ENCODE measurements around the gene MELTF.

The MELTF gene

DNA sequence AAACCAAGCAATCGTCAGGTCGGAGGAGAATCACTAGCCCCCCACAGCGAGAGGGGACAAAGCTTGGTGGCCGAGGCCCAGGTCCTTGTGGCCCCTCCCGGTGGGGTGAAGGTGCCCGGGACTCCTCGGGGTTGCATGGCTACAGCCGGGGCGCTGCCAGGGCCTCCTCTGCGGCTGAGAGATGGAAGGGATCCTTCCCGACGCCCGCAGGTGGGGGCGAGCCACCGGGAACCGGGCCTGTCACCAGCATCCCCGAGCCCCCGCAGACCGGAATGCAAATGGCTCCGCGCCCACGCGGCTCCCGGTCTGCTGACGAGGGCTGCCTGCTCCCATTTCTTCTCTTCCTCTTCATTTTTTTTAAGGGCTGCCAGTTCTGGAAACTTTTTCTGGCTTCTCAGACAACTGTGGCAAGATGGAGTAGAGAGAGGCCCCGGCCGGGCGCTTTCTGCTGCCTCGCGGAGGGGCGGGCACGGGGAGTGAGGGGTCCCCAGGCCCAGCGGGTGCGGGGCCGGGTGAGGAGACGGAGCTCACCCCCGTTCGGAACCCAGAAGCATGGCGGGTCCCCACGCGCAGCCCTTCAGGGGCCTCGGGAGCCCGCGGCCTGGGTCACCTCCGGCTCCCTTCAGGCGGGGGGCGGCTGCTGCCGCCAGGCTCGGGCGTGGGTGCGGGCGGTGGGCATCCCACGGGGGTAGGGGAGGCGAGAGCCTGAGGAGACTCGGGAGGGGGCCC is 27.5 kb downstream of the MELTF start:
- peak overlapping the region; percentile 75 for H3K27ac ChIP-seq
- no peak for DNase-seq (ENCODE audit: low read depth, low spot score)
- no peak overlapping the region for H3K4me3 ChIP-seq
- TF ChIP-seq FOXP2 (optimal IDR thresholded peaks at IDR 0.05; ENCODE audit: control extremely low read depth, extremely low read length, insufficient read depth), result no peak
- TF ChIP-seq POLR2AphosphoS5 (IDR thresholded peaks at IDR 0.05; ENCODE audit: borderline replicate concordance, low read depth, low read length), result no peak
- no peak for TF ChIP-seq EZH2 (IDR thresholded peaks at IDR 0.05)
- H3K36me3 ChIP-seq (ENCODE audit: insufficient read depth, low read length), result no peaks in the 10 kb centered on the region
- no peak overlapping the region for H3K9ac ChIP-seq (ENCODE audit: insufficient read length)
- H3K9me3 ChIP-seq (ENCODE audit: low read depth, low read length), result no peaks in the 10 kb centered on the region

DNA sequence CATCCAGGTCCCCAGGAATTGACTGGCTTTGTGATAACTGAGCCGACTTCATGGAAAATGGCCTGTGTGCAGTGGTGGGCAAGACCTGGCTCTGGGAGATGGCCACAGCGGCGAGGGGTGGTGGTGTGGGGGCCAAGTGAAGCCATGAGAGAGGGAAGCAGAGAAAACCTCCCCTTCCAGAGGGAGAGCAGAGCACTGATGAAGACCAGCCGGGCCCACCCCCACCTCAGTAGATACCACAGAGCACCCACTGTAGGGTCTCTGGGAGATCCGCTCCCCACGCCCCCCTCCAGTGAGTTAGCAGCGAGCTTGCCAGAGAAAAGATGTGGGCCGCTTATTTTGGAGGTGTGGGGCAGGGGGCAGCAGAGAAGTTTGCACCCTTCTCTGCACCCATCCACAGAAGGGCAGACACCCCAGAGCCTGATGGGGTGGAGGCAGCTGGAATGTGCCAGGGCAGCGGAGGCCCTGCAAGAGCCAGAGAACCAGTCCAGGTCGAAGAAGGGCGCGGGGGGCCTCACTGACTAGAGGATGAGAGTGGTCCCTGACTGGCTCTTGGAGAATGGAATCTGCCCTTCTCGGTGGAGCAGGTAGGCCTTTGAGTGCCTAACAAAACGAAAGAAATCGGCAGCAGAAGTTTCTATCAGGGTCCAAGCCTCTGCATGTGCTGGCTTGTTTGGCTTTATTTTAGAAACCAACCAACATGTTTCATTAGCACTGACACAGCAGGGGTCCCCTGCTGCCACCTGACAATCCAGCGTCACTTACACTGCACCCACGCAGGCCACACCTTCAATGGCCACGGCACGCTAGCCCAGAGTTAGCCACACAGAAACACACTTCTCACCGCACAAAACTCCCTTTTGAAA is 28.3 kb downstream of the MELTF start:
- Histone ChIP-seq H3K9ac (ENCODE audit: insufficient read length) (no peak overlapping the region), H3K4me3 (no peak overlapping the region), H3K36me3 (ENCODE audit: insufficient read depth, low read length) (no peaks in the 10 kb centered on the region), H3K9me3 (ENCODE audit: low read depth, low read length) (no peaks in the 10 kb centered on the region), H3K27ac (peak overlapping the region; percentile 75)
- no peak for DNase-seq (ENCODE audit: low read depth, low spot score)
- no peak for TF ChIP-seq POLR2AphosphoS5 (IDR thresholded peaks at IDR 0.05; ENCODE audit: borderline replicate concordance, low read depth, low read length)
- TF ChIP-seq EZH2 (IDR thresholded peaks at IDR 0.05), result no peak
- no peak for TF ChIP-seq FOXP2 (optimal IDR thresholded peaks at IDR 0.05; ENCODE audit: control extremely low read depth, extremely low read length, insufficient read depth)

DNA sequence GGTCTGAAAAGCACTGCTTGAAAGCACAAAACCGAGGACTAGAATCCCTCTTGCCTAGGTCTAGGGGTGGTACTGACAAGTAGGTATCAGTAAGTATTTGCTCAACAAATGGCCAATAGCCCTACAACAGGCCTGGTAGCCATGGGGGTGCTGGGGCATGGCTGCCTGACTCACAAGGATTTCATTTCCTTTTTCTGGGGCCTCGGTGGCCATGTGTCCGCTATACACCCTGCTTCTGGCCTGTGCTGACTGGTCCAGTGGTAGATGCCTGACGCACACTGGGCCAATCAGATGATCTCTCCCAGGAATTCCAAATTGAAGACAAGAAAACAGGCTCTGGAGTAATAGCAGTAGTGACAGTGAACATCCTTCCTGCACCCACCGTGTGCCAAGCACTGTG is 29.4 kb downstream of the MELTF start:
- no peaks in the 10 kb centered on the region for H3K9me3 ChIP-seq (ENCODE audit: low read depth, low read length)
- TF ChIP-seq EZH2 (IDR thresholded peaks at IDR 0.05), result no peak
- no peak for TF ChIP-seq FOXP2 (optimal IDR thresholded peaks at IDR 0.05; ENCODE audit: control extremely low read depth, extremely low read length, insufficient read depth)
- TF ChIP-seq POLR2AphosphoS5 (IDR thresholded peaks at IDR 0.05; ENCODE audit: borderline replicate concordance, low read depth, low read length), result no peak
- H3K36me3 ChIP-seq (ENCODE audit: insufficient read depth, low read length), result no peaks in the 10 kb centered on the region
- DNase-seq (ENCODE audit: low read depth, low spot score), result no peak
- H3K9ac ChIP-seq (ENCODE audit: insufficient read length), result no peak overlapping the region
- no peak overlapping the region for H3K27ac ChIP-seq
- no peak overlapping the region for H3K4me3 ChIP-seq

DNA sequence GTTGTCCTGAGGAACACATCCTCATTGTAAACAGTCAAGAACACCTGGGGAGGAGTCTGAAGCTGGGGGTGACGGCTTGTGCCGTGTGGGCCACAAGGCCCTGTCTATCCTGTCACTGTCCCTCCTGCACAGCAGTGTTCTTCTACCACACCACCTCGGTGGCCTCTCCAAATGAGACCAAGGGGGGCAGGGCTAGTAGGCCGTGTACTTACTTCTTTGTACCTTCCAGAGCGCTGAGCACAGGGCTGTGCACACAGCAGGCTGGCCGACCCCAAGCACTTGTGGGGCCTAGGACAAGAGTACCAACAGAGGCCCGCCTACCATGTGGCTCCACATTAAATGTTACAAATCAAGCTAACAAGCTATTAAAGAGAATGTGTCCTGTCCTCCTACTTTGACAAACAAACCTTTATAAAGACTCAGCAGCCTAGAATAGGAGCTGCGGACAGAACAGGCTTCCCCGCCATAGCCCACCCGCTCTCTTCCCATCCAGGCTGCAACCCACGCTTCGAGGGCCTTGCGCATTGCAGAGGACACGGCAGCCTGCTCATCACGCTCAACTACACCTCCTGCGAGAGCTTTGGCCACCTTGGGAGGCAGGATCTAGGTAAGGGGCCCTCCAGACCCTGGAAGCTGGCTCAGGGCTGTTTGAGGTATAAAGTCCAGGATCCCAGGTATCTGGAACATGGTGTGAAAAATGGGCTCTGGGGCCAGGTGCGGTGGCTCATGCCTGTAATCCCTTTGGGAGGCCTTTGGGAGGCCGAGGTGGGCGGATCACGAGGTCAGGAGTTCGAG is 30.5 kb downstream of the MELTF start:
- no peak overlapping the region for H3K4me3 ChIP-seq
- H3K27ac ChIP-seq, result no peak overlapping the region
- no peak for DNase-seq (ENCODE audit: low read depth, low spot score)
- H3K9ac ChIP-seq (ENCODE audit: insufficient read length), result no peak overlapping the region
- TF ChIP-seq EZH2 (IDR thresholded peaks at IDR 0.05) (no peak), POLR2AphosphoS5 (IDR thresholded peaks at IDR 0.05; ENCODE audit: borderline replicate concordance, low read depth, low read length) (no peak), FOXP2 (optimal IDR thresholded peaks at IDR 0.05; ENCODE audit: control extremely low read depth, extremely low read length, insufficient read depth) (no peak)
- no peaks in the 10 kb centered on the region for H3K36me3 ChIP-seq (ENCODE audit: insufficient read depth, low read length)
- H3K9me3 ChIP-seq (ENCODE audit: low read depth, low read length), result no peaks in the 10 kb centered on the region

DNA sequence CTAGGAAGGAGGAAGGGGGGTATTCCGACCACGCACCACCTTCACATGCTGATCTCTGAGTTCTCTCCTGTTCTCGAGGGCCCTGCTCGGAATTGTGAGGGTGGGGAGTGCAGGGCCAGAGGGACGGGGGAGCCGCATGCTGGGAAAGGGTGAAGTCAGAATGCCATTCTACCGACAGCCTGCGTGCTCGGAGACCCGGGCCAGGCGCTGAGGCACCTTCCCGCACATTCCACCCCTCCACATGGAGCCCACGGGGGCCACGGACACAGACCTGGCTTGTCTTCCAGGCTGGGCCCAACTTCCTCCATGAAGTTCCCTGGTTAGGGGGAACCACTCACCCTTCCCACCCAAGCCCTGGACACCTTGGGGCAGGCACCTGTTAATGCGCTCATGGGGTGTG is 32.3 kb downstream of the MELTF start:
- DNase-seq (ENCODE audit: low read depth, low spot score), result no peak
- H3K9me3 ChIP-seq (ENCODE audit: low read depth, low read length), result no peaks in the 10 kb centered on the region
- no peaks in the 10 kb centered on the region for H3K36me3 ChIP-seq (ENCODE audit: insufficient read depth, low read length)
- no peak overlapping the region for H3K27ac ChIP-seq
- no peak overlapping the region for H3K9ac ChIP-seq (ENCODE audit: insufficient read length)
- no peak for TF ChIP-seq EZH2 (IDR thresholded peaks at IDR 0.05)
- H3K4me3 ChIP-seq, result no peak overlapping the region

DNA sequence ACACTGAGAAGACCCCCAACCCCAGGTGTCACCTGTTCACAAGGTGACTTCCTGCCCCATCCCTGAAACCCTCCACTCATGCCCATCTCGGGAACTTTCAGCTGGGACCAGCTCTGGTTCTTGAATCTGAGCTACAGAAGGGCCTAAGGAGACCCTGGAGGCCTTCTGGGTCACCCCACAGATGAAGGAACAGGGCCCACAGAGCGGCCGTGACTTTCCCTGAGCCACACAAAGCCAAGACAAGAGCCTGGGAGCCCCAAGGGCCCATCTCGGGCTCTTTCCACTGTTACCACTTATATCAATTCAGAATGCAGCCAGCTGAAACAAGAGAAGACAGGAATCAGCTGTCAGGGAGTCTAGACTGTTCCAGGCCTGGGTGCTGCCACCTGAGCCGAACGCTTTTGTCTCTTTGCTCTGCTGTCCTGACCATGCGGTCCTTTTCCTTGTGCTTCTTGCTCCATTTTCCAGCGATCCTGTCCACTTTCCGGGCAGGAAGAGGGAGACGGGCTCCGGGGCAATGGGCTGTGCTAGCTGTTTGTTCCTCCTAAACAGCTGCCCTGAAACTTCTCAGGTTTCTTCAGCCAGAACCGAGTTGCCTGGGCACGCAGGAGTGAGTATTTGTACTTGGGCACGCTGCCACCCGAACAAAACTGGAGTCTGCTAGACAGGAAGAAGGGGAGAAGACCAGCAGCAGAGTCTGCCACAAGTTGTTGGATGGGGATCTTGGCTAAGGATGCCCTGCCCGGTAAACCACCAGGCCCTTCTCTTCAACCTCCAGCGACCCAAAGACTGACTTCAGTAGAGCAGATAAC is 33.0 kb downstream of the MELTF start:
- TF ChIP-seq EZH2 (IDR thresholded peaks at IDR 0.05), result no peak
- TF ChIP-seq POLR2AphosphoS5 (IDR thresholded peaks at IDR 0.05; ENCODE audit: borderline replicate concordance, low read depth, low read length), result no peak
- TF ChIP-seq FOXP2 (optimal IDR thresholded peaks at IDR 0.05; ENCODE audit: control extremely low read depth, extremely low read length, insufficient read depth), result no peak
- H3K27ac ChIP-seq, result no peak overlapping the region
- no peaks in the 10 kb centered on the region for H3K9me3 ChIP-seq (ENCODE audit: low read depth, low read length)
- H3K9ac ChIP-seq (ENCODE audit: insufficient read length), result no peak overlapping the region
- H3K36me3 ChIP-seq (ENCODE audit: insufficient read depth, low read length), result no peaks in the 10 kb centered on the region
- DNase-seq (ENCODE audit: low read depth, low spot score), result no peak
- no peak overlapping the region for H3K4me3 ChIP-seq

DNA sequence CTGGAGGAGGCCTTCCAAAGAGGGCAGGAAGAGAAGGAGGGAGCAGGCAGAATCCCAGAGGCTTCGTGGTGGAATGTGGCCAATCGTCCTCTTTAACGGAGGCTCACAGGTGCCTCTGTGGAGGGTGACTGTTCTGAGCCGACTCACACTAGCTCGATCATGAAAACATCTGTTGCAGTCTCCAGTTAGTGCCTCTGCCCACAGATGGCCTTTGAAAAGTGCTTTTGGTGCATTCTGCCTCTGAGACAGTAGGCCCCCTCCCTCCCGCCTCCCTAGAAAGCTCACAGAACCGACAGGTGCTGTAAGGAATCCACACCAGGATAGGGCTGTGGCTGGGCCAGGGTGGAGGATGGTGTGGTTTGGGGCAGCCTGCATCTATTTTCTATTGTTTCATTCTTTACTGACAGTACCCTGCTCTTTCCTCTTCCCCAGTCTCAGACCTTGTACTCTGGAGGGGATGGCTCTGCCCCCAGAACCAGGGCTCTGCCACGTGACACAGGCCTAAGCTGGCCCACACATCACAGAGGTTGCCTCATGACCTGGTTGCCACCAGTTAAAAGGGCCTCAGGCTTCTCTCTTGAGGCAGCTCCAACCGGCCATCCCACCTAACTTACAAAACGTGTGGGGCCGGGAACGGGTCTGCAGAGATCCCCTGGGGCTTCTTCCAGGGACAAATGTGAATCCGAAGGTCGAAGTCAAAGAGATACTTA is 33.8 kb downstream of the MELTF start:
- Histone ChIP-seq H3K9ac (ENCODE audit: insufficient read length) (no peak overlapping the region), H3K36me3 (ENCODE audit: insufficient read depth, low read length) (no peaks in the 10 kb centered on the region), H3K4me3 (no peak overlapping the region), H3K27ac (no peak overlapping the region), H3K9me3 (ENCODE audit: low read depth, low read length) (no peaks in the 10 kb centered on the region)
- TF ChIP-seq FOXP2 (optimal IDR thresholded peaks at IDR 0.05; ENCODE audit: control extremely low read depth, extremely low read length, insufficient read depth) (no peak), POLR2AphosphoS5 (IDR thresholded peaks at IDR 0.05; ENCODE audit: borderline replicate concordance, low read depth, low read length) (no peak), EZH2 (IDR thresholded peaks at IDR 0.05) (no peak)
- no peak for DNase-seq (ENCODE audit: low read depth, low spot score)
